ENCODE measurements around the gene ZFP42. TPM values are rescaled to one million over a fixed set of nuclear protein-coding genes. Genes with fewer than 3 reads are reported as not detected.
"Not testable (repeated sequence)": the region's sequence is repeated elsewhere in the genome, so short reads cannot be mapped to it uniquely, and the experiment has no call there.

ZFP42 gene
- total RNA-seq, 2 experiments from 2014 or later: not detected

DNA sequence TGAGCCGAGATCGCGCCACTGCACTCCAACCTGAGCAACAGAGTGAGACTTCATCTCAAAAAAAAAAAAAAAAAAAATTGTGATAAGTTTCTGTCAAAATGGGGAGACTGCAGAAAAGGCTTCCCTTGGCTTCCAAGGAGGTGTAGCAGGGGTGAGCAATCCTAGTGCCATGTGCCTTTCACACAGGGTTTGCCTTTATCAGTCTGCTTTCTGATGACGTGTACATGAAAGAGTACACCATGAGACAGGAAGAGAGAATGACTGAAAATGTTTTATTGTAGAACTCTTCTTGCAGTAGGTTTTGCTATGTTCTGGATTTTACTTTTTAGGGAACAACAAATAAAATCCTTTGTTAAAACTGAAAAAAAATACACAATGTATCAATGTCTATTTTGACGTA is 23.4 kb upstream of the ZFP42 start:
- no peak for ATAC-seq
- intact Hi-C loops (cut with micrococcal nuclease): no loop called here
- Mint-ChIP-seq H3K36me3 (ENCODE audit: low read depth) (no peaks in the 10 kb centered on the region), H3K9me3 (peaks cover 9% of the 10 kb centered on the region), H3K4me1 (ENCODE audit: low read depth) (no peaks in the 10 kb centered on the region), H3K27me3 (no peaks in the 10 kb centered on the region), H3K27ac (no peak overlapping the region), H3K4me3 (no peak overlapping the region)
- TF ChIP-seq, protein P1, sequence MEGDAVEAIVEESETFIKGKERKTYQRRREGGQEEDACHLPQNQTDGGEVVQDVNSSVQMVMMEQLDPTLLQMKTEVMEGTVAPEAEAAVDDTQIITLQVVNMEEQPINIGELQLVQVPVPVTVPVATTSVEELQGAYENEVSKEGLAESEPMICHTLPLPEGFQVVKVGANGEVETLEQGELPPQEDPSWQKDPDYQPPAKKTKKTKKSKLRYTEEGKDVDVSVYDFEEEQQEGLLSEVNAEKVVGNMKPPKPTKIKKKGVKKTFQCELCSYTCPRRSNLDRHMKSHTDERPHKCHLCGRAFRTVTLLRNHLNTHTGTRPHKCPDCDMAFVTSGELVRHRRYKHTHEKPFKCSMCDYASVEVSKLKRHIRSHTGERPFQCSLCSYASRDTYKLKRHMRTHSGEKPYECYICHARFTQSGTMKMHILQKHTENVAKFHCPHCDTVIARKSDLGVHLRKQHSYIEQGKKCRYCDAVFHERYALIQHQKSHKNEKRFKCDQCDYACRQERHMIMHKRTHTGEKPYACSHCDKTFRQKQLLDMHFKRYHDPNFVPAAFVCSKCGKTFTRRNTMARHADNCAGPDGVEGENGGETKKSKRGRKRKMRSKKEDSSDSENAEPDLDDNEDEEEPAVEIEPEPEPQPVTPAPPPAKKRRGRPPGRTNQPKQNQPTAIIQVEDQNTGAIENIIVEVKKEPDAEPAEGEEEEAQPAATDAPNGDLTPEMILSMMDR (IDR thresholded peaks at IDR 0.05): no peak
- DNase-seq: no peak
- POLR2A ChIA-PET: no interaction called here
- CTCF ChIA-PET: no interaction called here

DNA sequence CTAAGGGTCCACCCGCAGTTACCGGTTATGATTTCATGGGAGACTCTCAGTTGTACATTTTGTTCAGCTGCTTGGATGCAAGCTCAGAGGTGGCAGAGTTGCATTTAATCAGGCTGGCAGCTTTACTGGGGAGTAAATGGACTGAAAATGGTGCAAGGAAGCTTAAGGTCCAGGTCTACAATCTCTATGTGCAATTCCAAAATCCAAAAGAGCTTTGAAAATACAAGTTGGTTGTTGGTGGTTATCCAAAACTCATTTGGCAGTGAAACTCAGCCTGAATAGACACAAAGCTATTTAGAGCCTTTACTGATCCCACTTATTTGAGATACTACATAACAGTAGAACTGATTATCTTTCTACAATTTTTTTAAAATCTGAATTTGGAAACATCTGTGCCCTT is 11.8 kb upstream of the ZFP42 start:
- CTCF ChIA-PET: no interaction called here
- Mint-ChIP-seq H3K36me3 (ENCODE audit: low read depth) (no peaks in the 10 kb centered on the region), H3K4me3 (no peak overlapping the region), H3K4me1 (ENCODE audit: low read depth) (no peaks in the 10 kb centered on the region), H3K9me3 (peaks cover 33% of the 10 kb centered on the region), H3K27me3 (no peaks in the 10 kb centered on the region), H3K27ac (no peak overlapping the region)
- intact Hi-C loops (cut with micrococcal nuclease): no loop called here
- DNase-seq (no peak), ATAC-seq (no peak)
- POLR2A ChIA-PET: no interaction called here
- TF ChIP-seq, protein P1 (IDR thresholded peaks at IDR 0.05): no peak

DNA sequence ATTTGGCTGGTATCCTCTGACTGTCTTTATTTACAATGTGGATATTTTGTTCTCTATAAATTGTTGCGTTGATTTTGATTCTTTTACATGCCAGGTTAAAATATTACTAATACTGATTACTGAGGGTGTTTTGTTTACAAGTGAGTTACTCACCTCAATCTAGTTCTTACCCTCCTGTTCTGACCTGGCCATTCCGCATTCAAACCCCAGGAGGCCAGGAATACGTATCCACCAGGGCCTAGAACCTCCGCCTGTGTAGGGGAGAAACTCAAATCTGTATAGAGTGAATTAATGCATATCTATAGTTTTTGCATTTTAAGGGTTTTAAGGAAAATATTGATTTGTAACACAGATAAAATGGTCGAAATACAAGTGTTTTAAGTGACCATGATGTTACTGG is 2.6 kb upstream of the ZFP42 start:
- peaks cover 2% of the 10 kb centered on the region for H3K36me3 Mint-ChIP-seq (ENCODE audit: low read depth)
- TF ChIP-seq, protein P1 (IDR thresholded peaks at IDR 0.05): no peak
- POLR2A ChIA-PET: no interaction called here
- no peak overlapping the region for H3K4me3 Mint-ChIP-seq
- intact Hi-C loops (cut with micrococcal nuclease): no loop called here
- ATAC-seq (no peak), DNase-seq (no peak)
- no peaks in the 10 kb centered on the region for H3K4me1 Mint-ChIP-seq (ENCODE audit: low read depth)
- CTCF ChIA-PET: no interaction called here
- H3K9me3 Mint-ChIP-seq: peaks cover 7% of the 10 kb centered on the region
- H3K27me3 Mint-ChIP-seq: peaks cover 12% of the 10 kb centered on the region
- no peak overlapping the region for H3K27ac Mint-ChIP-seq

DNA sequence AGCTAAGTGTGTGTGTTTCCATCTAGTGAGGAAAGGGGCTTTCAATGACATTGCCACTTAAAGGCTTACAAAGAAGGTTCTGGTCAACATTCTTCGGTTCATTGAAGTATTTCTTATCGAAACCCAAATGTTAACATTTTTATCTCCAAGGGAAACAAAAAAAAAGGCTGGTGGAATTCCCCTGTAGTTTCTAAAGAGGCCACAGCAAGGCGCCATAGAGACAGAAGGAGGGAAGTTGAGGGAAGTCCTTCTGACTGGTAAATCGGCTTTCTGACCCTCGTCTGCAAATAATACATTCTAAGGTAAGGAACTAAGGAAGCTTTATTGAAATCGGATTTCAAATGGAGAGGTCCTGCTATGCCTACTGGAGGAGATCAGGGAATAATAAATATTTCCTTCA is 1.7 kb upstream of the ZFP42 start:
- ATAC-seq (no peak), DNase-seq (peak; percentile 1)
- H3K9me3 Mint-ChIP-seq: peaks cover 7% of the 10 kb centered on the region
- H3K4me3 Mint-ChIP-seq: no peak overlapping the region
- ChIA-PET CTCF (no interaction called here), POLR2A (no interaction called here)
- H3K4me1 Mint-ChIP-seq (ENCODE audit: low read depth): no peaks in the 10 kb centered on the region
- H3K36me3 Mint-ChIP-seq (ENCODE audit: low read depth): peaks cover 2% of the 10 kb centered on the region
- intact Hi-C loops (cut with micrococcal nuclease): no loop called here
- no peak overlapping the region for H3K27ac Mint-ChIP-seq
- TF ChIP-seq, protein P1 (IDR thresholded peaks at IDR 0.05): no peak
- peaks cover 12% of the 10 kb centered on the region for H3K27me3 Mint-ChIP-seq

DNA sequence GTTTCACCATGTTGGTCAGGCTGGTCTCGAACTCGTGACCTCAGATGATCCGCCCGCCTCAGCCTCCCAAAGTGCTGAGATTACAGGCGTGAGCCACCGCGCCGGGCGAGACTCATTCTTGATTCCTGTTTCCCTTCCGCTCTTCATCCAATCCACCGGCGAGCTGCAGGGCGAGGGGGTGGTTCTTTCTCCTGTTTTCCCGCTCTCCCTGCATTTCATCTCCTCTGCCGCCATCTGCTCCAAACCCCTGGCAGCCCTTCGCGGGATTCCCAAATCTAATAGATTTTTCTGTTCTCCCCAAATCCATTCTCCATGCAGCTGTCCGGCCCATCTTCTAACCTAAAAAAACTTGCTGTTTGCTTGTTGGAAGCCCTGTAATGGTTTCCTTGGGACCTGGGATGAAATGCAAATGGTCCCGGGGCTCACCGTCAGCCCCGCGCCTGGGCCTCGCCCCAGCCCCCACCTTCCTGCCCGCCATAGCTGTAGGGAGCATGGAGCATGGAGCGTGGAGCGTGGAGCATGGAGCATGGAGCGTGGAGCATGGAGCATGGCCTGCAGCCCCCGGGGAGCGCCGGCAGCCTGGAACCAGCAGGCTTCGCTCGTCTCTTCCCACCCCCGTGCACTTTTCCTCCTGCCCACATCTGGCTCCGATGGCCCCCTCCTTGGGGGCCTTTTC is 1.1 kb downstream of the ZFP42 start:
- H3K4me3 Mint-ChIP-seq: no peak overlapping the region
- no peak overlapping the region for H3K27ac Mint-ChIP-seq
- H3K4me1 Mint-ChIP-seq (ENCODE audit: low read depth): no peaks in the 10 kb centered on the region
- TF ChIP-seq, protein P1 (IDR thresholded peaks at IDR 0.05): no peak
- ChIA-PET CTCF (no interaction called here), POLR2A (no interaction called here)
- peaks cover 2% of the 10 kb centered on the region for H3K36me3 Mint-ChIP-seq (ENCODE audit: low read depth)
- DNase-seq (no peak), ATAC-seq (no peak)
- peaks cover 11% of the 10 kb centered on the region for H3K9me3 Mint-ChIP-seq
- intact Hi-C loops (cut with micrococcal nuclease): no loop called here
- H3K27me3 Mint-ChIP-seq: peaks cover 12% of the 10 kb centered on the region

DNA sequence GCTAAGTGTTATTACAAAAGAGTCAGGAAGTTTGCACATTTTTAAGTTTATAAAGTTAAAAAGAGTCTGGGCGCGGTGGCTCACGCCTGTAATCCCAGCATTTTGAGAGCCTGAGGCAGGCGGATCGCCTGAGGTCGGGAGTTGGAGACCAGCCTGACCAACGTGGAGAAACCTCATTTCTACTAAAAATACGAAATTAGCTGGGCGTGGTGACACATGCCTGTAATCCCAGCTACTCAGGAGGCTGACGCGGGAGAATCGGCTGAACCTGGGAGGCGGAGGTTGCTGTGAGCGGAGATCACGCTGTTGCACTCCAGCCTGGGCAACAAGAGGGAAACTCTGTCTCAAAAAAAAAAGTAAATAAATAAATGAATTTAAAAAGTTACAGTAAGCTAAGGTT is 2.4 kb downstream of the ZFP42 start:
- intact Hi-C loops (cut with micrococcal nuclease); POLR2A ChIA-PET; H3K36me3 Mint-ChIP-seq (ENCODE audit: low read depth); H3K4me1 Mint-ChIP-seq (ENCODE audit: low read depth); H3K27ac Mint-ChIP-seq; CTCF ChIA-PET; H3K4me3 Mint-ChIP-seq; ATAC-seq; DNase-seq: not testable (repeated sequence)
- H3K27me3 Mint-ChIP-seq: peaks cover 12% of the 10 kb centered on the region
- peaks cover 16% of the 10 kb centered on the region for H3K9me3 Mint-ChIP-seq
